Measurements from ENCODE around the gene PANK3. TPM values are rescaled to one million over a fixed set of nuclear protein-coding genes. Genes with fewer than 3 reads are reported as not detected.

Gene PANK3
- total RNA-seq, 1 experiment from 2014 or later = 82.6 TPM

GRCh38 chr5:168611165-168611564, 32.0 kb upstream of the PANK3 start:
- no peak overlapping the region for H2AK5ac ChIP-seq (ENCODE audit: insufficient read length, low read length)
- H3K14ac ChIP-seq (ENCODE audit: insufficient read depth, low read length) = no peak overlapping the region
- no peak overlapping the region for H2BK120ac ChIP-seq (ENCODE audit: low read depth, low read length, poor library complexity, severe bottlenecking)
- no peaks in the 10 kb centered on the region for H4K20me1 ChIP-seq (ENCODE audit: control insufficient read depth, insufficient read depth, insufficient read length)
- no peak overlapping the region for H2BK5ac ChIP-seq (ENCODE audit: insufficient read length, low read length)
- no peaks in the 10 kb centered on the region for H3K23me2 ChIP-seq (ENCODE audit: insufficient read length, low read depth, low read length, poor library complexity, severe bottlenecking)
- H3K4ac ChIP-seq (ENCODE audit: low read depth, low read length) = no peak overlapping the region
- no peaks in the 10 kb centered on the region for H3K79me1 ChIP-seq (ENCODE audit: insufficient read depth, low read depth, low read length, poor library complexity, severe bottlenecking)
- H3K9me3 ChIP-seq (ENCODE audit: control insufficient read depth, low read depth, low read length) = no peaks in the 10 kb centered on the region
- no peak overlapping the region for H2BK12ac ChIP-seq (ENCODE audit: insufficient read length, low read depth, low read length)
- H3K56ac ChIP-seq (ENCODE audit: insufficient read length, low read depth, low read length) = no peak overlapping the region
- Mint-ChIP-seq H3K4me3 (no peak overlapping the region), H3K36me3 (ENCODE audit: insufficient read depth in 1 of 3, low read depth in 3 of 3) (no peaks in the 10 kb centered on the region), H3K27me3 (ENCODE audit: low read depth) (peaks cover 3% of the 10 kb centered on the region), H3K27ac (no peak overlapping the region; a peak in 1 of 7 replicates), H3K9me3 (no peaks in the 10 kb centered on the region; a peak in 1 of 5 replicates), H3K4me1 (0 out of 4 replicates have a peak, but pooled peaks cover 0 to 4% of the 10 kb centered on the region in 2 experiments)
- H3K79me2 ChIP-seq (ENCODE audit: insufficient read depth, low read length) = no peaks in the 10 kb centered on the region
- H4K91ac ChIP-seq (ENCODE audit: insufficient read length, low read depth, low read length) = no peak overlapping the region
- no peak overlapping the region for H4K5ac ChIP-seq (ENCODE audit: insufficient read length, low read depth, low read length)
- H3K23ac ChIP-seq (ENCODE audit: insufficient read length, low read depth, low read length) = no peak overlapping the region
- H2AFZ ChIP-seq (ENCODE audit: low read length) = no peak overlapping the region
- H3T11ph ChIP-seq (ENCODE audit: low read length) = no peak overlapping the region
- no peak overlapping the region for H3K4me2 ChIP-seq (ENCODE audit: insufficient read depth, insufficient read length, low read length)
- H3K27me3 ChIP-seq (ENCODE audit: insufficient read depth, low read length) = no peaks in the 10 kb centered on the region
- TF ChIP-seq CTCF (conservative IDR thresholded peaks at IDR 0.05) = no peak
- H3K4me1 ChIP-seq (ENCODE audit: insufficient read depth, low read length) = no peaks in the 10 kb centered on the region
- H4K8ac ChIP-seq (replicated peaks; ENCODE audit: insufficient read length, low read depth, low read length) = no peak overlapping the region
- no peak overlapping the region for H2BK20ac ChIP-seq (ENCODE audit: low read depth, low read length, poor library complexity, severe bottlenecking)
- no peak for DNase-seq
- WGBS (ENCODE audit: extremely low coverage, insufficient read length, low lambda C conversion rate) = no CpG with 5 or more reads among the region's 7 CpGs
- H2BK15ac ChIP-seq (ENCODE audit: low read depth, low read length) = no peak overlapping the region
- H3K18ac ChIP-seq (ENCODE audit: insufficient read length, low read depth, low read length) = no peak overlapping the region
- no peak overlapping the region for H3K27ac ChIP-seq (ENCODE audit: insufficient read length, low read depth, low read length)
- H3K9ac ChIP-seq (ENCODE audit: extremely low read depth, insufficient read length, low read length) = no peak overlapping the region
